NCI-H2029 treated with DMSO at 0.1 percent for 48 hours (cell line): ENCODE data around the gene GJC2.

Experiments
- DNase-seq: peaks from one replicate; lab custom pipeline; 2025; lab: John Stamatoyannopoulos, UW

Gene GJC2

DNA sequence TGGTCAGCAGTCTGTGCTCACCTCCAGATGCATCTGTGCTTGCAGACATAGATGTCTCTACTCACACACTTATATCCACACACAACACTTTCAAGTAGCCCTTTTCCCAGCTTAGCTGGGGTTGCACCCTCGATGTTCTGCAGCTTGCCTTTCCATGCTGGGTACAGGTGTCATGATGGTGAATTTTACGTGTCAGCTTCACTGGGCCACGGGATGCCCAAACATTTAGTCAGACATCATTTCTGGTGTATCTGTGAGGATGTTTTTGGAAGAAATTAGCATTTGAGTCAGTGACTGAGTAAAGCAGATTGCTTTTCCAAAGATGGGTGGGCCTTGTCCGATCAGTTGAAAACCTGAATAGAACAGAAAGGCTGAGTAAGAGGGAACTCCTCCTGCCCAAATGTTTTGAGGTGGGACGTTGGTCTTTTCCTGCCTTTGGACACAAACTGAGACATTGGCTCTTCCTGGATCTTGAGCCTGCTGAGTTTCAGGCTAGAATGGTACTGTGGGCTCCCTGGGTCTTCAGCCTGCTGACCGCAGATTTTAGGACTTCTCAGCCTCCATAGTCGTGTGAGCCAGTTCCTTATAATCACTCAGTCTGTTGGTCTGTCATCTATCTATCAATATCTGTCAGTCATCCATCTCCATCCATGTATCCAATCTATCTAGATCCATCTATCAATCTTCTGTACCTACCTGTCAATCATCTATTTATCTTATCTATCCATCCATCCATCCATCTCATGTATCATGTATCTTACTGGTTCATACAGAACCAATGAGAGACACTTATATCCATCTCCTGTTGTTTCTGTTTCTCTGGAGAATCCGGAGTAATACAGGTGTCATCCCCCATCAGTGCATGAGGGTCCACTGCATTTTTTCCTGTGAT, 45.4 kb downstream of the GJC2 start:
- no peak for DNase-seq

DNA sequence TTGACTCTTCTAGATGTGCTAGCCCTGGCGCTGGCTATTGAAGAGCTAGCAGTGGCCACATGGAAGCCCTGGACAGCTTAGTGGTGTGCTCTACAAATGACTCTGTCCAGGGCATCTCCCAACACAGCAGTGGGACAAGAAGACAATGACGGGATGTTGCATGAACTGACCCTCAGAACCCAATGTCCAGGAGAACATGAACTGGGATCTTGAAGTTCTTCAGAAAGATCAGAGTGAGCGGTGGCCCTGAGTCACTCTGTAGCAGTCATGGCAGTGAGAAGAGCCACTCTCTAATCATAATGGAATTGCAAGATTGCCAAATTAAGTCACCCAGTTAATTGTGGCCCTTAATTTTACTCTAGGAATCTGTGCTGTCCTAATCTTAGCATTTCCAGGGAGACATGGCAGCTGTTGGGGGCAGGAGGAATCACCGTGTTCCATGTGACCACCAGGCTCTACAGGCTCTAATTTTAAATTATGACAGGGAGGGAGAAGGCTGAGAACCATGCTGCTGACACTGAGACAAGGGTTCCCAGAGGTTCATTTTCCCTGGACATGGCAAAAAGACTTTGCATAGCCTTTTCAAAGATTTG, 47.9 kb downstream of the GJC2 start:
- no peak for DNase-seq

DNA sequence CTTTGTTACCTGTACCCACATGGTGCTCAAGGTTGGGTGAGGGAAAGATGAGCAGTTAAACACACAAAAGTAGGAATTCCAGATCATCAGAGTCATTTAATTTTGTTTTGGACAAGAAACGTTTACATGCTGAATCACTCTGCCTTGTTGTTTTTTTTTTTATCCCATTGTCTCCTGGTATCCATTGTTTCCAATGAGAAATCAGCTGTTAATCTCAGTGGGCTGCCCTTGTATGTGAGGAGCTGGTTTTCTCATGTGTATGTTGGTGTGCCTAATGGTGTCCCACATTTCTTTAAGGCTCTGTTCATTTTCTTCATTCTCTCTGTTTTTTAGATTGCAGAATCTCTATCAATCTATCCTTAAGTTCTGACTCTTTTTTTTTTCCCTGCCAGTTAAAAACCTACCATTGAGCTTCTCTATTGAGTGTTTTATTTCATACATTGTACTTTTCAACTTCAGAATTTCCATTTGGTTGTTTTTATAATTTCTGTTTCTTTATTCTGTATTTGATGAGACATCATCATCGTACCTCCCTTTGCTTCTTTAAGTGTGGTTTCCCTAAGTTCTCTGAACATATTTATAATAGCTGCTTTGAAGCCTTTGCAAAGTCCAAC, 49.4 kb downstream of the GJC2 start:
- no peak for DNase-seq

DNA sequence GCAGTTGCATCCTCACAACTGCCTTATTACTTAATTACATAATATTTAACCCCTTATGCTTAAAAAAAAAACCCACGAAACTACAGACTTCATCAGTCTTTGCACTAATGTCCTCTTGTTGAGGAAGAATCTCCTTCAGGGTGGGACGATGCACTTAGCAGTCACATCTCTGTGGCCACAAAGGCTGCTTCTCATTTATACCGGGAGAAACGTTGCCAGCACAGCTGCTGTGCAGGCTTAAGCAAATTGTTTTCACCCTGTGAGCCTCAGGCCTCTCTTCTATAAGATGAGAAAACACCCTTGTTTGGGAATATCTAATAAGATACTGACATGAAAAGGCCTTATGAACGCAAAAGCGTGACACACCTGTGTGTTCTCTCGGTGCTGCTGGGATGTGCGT, 55.2 kb downstream of the GJC2 start:
- no peak for DNase-seq

DNA sequence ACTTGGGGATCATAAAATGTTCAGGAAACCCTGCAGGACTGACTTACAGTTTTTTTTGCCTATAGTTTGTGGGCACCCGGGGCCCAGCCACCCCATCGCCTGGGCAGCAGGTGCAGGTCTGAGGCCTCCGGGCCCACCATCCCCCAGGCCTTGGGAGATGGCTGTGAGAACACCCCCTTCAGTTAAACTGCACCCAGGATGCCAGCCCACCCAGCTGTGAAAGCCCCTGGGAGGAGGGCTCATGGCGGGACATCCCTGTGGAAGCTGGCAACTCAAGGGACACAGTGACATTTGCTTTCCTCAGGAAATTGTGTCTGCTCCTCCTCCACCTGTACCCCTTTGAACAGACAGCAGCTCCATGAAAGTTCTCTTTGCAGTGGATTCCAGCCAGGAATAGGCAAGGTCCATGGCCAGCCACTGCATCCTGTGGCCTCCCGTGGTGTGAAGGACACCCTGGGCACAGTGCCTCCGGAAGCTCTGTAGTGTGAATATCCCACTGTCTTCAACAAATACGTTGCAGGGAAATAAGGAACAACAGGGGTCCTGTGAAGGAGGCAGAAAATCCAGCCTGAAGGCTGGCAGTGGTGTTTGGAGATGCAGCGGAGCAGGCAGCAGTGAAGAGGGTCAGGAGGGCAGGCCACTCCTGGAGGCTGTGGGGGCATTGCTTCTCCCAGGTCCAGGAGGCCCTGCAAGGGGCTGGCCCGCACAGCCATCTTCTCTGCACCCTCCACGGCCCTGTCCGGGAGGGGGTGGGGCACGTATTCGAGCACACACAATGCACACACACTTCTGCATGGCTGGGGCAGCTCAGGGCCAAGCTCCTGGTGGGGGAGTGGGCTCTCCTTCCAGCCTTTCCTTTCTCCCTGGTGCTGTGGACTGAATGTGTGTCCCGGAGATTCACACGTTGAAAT, 56.1 kb downstream of the GJC2 start:
- no peak for DNase-seq

DNA sequence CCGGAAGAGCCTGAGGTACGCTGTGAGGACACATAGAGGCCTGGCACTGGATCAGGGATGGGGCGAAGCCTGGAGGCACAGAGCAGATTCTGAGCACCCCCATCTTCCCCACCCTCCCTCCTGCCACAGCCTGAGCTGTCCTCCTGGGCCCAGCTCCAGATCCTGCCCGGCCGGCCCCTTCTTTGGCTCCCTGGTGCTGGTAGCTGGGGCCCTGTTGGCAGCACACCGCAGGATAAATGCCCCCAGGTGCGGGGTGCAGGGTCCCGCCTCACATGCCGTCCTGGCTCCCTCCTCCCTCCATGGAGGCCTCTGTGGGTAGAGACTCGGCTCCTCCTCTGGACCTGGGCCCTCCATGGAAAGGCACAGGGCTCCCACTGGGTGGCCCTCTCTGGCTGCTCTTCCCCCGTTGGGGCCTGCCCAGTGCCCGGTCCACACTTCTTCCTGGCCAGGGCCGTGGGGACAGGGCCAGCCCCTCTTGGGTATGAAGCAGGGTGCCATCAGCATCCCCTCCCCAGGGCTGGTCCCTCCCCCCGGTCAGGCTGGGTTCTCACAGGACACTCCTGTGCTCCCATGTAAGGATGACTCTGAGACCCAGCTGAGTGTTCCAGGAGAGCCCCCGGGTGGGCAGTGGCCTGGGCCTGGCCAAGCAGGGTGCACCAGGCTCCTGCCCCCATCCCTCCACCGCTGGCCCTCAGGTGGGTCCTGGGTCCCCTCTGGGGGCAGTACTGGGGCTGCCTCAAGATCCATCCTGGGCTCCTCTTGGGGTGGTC, 57.0 kb downstream of the GJC2 start:
- DNase-seq, result no peak

DNA sequence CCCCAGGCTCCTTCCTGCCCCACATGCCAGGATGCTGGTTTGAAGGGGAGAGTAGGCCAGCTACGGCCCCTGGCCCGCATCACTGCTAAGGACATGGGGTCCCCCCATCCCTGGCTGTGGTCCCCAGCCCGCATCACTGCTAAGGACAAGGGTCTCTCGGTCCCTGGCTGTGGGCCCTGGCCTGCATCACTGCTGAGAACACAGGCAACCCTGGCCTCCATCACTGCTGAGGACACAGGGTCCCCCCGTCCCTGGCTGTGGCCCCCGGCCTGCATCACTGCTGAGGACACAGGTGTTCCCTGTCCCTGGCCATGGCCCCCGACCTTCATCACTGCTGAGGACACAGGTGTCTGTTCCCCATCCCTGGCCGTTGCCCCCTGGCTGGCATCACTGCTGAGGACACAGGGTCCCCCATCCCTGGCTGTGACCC, 57.7 kb downstream of the GJC2 start:
- no peak for DNase-seq

DNA sequence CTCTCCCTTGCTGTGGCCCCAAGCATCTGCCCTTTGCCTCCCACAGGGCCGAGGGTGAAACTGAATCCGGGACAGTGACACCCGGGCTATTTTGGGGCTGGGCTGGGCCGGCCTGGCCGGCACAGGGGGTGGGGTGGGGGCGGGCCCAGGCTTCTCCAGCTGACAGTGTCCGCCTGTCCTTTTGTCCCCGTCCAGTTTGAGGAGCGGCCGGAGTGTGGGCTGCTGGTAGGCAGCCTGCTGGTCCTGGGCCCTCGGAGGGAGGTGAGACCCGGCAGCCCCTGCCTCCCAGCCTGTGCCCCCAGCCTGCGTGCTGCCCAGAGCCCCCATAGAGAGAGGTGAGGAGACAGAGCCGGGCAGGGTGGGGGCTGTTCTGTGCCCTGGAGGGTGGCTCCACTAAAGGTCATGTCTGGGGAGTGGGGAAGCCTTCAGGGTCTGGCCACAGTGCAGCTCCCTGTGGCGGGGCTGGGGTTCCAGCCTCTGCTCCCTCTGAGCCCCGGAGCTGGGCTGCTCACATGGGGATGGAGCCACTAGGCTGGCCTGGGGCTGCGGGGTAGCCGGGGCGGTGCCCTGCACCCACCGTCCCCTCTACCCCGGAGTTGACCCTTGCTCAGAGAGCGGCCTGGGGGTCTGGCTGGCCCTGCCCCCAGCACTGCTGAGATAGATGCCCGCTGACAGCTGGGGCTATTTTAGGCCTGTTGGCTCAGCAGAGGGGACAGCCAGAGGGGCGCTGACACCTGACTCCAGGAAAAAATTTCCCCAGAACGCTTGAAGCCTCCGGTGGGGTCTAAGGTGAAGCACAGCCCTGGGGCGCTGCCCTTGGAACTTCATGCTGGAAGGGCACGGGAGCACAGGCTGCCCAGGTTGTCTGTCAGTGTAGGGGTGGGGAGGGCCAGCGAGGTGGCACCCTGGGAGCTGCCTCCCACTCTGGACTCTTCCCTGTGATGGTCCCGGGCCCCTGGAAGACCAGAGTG, 58.4 kb downstream of the GJC2 start, which contains the start of gene OBSCN:
OBSCN (plus strand) TSS at position 194 of the 971 bp plus-strand sequence. CDS start 3,740 bp downstream, outside the sequence.
- DNase-seq, result no peak

DNA sequence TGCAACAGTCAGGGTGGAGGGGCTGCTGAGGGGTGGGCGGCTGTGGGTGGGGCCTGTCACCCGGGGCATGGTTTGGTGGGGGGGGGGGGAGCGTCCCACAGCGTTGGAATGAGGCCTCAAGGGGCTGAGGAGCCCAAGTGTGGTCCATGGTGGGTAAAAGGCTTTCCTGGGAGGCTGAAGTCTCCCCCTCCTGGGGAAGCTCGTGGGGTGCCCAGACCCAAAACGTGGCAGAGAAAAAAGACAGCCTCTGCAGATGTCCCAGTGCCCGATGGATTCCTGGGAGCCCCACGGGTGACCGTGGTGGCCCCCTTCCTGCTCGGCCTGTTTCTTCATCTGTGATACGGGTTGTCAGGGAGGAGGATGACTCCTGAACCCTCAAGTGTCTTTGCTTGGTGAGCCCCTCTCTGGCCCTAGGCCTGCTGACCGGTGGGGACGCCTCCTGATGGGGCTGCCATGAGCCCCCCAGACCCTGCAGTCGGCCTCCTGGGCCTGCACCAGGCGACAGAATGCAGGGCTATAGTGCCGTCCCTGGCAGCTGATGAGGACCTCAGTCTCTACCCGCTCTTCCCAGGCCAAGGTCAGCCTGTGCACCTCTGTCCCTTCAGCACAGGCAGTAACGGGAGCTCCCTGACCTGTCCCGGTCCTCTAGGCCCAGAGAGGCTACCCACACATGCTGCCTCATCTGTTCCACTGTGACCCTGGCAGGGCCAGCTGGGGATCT, 59.3 kb downstream of the GJC2 start:
- DNase-seq, result no peak
